Mononuclear cell (primary cell): ENCODE data around the gene CAPZB. TPM values are rescaled to one million over a fixed set of nuclear protein-coding genes. Genes with fewer than 3 reads are reported as not detected.

Source experiments
- H3K27me3 ChIP-seq: 2 replicates; pipeline ENCODE4 v1.6.0; 2011; ENCODE audit warnings: low read length, control low read depth; ENCODE audit not compliant: insufficient read depth
- H3K4me1 ChIP-seq: 2 replicates; pipeline ENCODE4 v1.5.1; 2011; ENCODE audit warnings: mild to moderate bottlenecking, low read length, control low read depth; ENCODE audit not compliant: insufficient read depth
- H3K4me3 ChIP-seq: 2 replicates; pipeline ENCODE4 v1.5.1; 2011; ENCODE audit warnings: mild to moderate bottlenecking, low read length, moderate library complexity
- H3K9me3 ChIP-seq: 2 replicates; pipeline ENCODE4 v1.5.1; 2011; ENCODE audit warnings: low read depth, mild to moderate bottlenecking, control low read depth, low read length
- total RNA-seq: library from RNA; depleted of rRNA; stranded (reverse); fragments of >200 nt; gene quantifications from one replicate; pipeline ENCODE4 v1.2.3, GENCODE V29; 2012

The CAPZB gene
- total RNA-seq, 1 donor: 128 TPM

- H3K27me3 ChIP-seq: no peaks in the 10 kb centered on the region
- H3K4me1 ChIP-seq: peaks cover 5% of the 10 kb centered on the region
- H3K4me3 ChIP-seq: no peak overlapping the region
- H3K9me3 ChIP-seq: no peaks in the 10 kb centered on the region
Measured at GRCh38 chr1:19341201-19342061, 143.9 kb downstream of the CAPZB start.

GRCh38 chr1:19340387-19340937 is 144.9 kb downstream of the CAPZB start:
- Histone ChIP-seq H3K4me3 (no peak overlapping the region), H3K9me3 (no peaks in the 10 kb centered on the region), H3K4me1 (no peaks in the 10 kb centered on the region), H3K27me3 (no peaks in the 10 kb centered on the region)

GRCh38 chr1:19339214-19339861 is 146.0 kb downstream of the CAPZB start:
- no peaks in the 10 kb centered on the region for H3K9me3 ChIP-seq
- no peaks in the 10 kb centered on the region for H3K27me3 ChIP-seq

GRCh38 chr1:19338323-19338762 is 147.0 kb downstream of the CAPZB start:
- Histone ChIP-seq H3K27me3 (no peaks in the 10 kb centered on the region), H3K9me3 (no peaks in the 10 kb centered on the region), H3K4me3 (no peak overlapping the region), H3K4me1 (no peaks in the 10 kb centered on the region)

More at GRCh38 chr1:19339214-19339861, 146.0 kb downstream of the CAPZB start:
- Histone ChIP-seq H3K4me3 (no peak overlapping the region), H3K4me1 (no peaks in the 10 kb centered on the region)

GRCh38 chr1:19337289-19337688 is 148.1 kb downstream of the CAPZB start:
- Histone ChIP-seq H3K4me3 (no peak overlapping the region), H3K9me3 (no peaks in the 10 kb centered on the region), H3K27me3 (no peaks in the 10 kb centered on the region), H3K4me1 (no peaks in the 10 kb centered on the region)

GRCh38 chr1:19336543-19336942 is 148.8 kb downstream of the CAPZB start:
- no peak overlapping the region for H3K4me3 ChIP-seq
- H3K9me3 ChIP-seq: no peaks in the 10 kb centered on the region
- no peaks in the 10 kb centered on the region for H3K4me1 ChIP-seq
- H3K27me3 ChIP-seq: no peaks in the 10 kb centered on the region

GRCh38 chr1:19333587-19334354 is 151.6 kb downstream of the CAPZB start:
- H3K27me3 ChIP-seq: no peaks in the 10 kb centered on the region
- H3K4me1 ChIP-seq: no peaks in the 10 kb centered on the region
- H3K9me3 ChIP-seq: no peaks in the 10 kb centered on the region
- no peak overlapping the region for H3K4me3 ChIP-seq

- no peaks in the 10 kb centered on the region for H3K9me3 ChIP-seq
- no peak overlapping the region for H3K4me3 ChIP-seq
- no peaks in the 10 kb centered on the region for H3K27me3 ChIP-seq
- no peaks in the 10 kb centered on the region for H3K4me1 ChIP-seq
Measured at GRCh38 chr1:19332832-19333231, 152.5 kb downstream of the CAPZB start.

- H3K9me3 ChIP-seq: no peaks in the 10 kb centered on the region
Measured at GRCh38 chr1:19331262-19331878, 154.0 kb downstream of the CAPZB start.

GRCh38 chr1:19330449-19331135 is 154.7 kb downstream of the CAPZB start:
- no peak overlapping the region for H3K4me3 ChIP-seq
- no peaks in the 10 kb centered on the region for H3K4me1 ChIP-seq
- H3K9me3 ChIP-seq: no peaks in the 10 kb centered on the region

More at GRCh38 chr1:19331262-19331878, 154.0 kb downstream of the CAPZB start:
- H3K4me3 ChIP-seq: no peak overlapping the region
- no peaks in the 10 kb centered on the region for H3K27me3 ChIP-seq
- H3K4me1 ChIP-seq: no peaks in the 10 kb centered on the region

GRCh38 chr1:19329611-19330010 is 155.7 kb downstream of the CAPZB start:
- Histone ChIP-seq H3K4me1 (no peaks in the 10 kb centered on the region), H3K4me3 (no peak overlapping the region), H3K9me3 (no peaks in the 10 kb centered on the region), H3K27me3 (no peaks in the 10 kb centered on the region)

More at GRCh38 chr1:19330449-19331135, 154.7 kb downstream of the CAPZB start:
- H3K27me3 ChIP-seq: no peaks in the 10 kb centered on the region

- Histone ChIP-seq H3K4me1 (no peaks in the 10 kb centered on the region), H3K27me3 (no peaks in the 10 kb centered on the region), H3K4me3 (no peak overlapping the region), H3K9me3 (no peaks in the 10 kb centered on the region)
Measured at GRCh38 chr1:19329188-19329587, 156.2 kb downstream of the CAPZB start.

- Histone ChIP-seq H3K9me3 (no peaks in the 10 kb centered on the region), H3K4me1 (no peaks in the 10 kb centered on the region), H3K4me3 (no peak overlapping the region)
Measured at GRCh38 chr1:19328486-19328885, 156.9 kb downstream of the CAPZB start.

GRCh38 chr1:19327736-19328135 is 157.6 kb downstream of the CAPZB start:
- Histone ChIP-seq H3K4me1 (peaks cover 3% of the 10 kb centered on the region), H3K4me3 (no peak overlapping the region), H3K9me3 (no peaks in the 10 kb centered on the region)

More at GRCh38 chr1:19328486-19328885, 156.9 kb downstream of the CAPZB start:
- H3K27me3 ChIP-seq: no peaks in the 10 kb centered on the region

More at GRCh38 chr1:19327736-19328135, 157.6 kb downstream of the CAPZB start:
- H3K27me3 ChIP-seq: no peaks in the 10 kb centered on the region
